ENCODE measurements around the gene MPG.

The MPG gene

GRCh38 chr16:133716-134115 is 55.7 kb downstream of the MPG start:
- Histone ChIP-seq H3K4me2 (ENCODE audit: low read length) (no peak overlapping the region), H3K9me2 (replicated peaks; ENCODE audit: control insufficient read depth, low read length) (no peaks in the 10 kb centered on the region), H3K9me3 (ENCODE audit: control insufficient read depth, insufficient read depth, low read length) (no peaks in the 10 kb centered on the region), H3K79me2 (ENCODE audit: control insufficient read depth, low read length) (peaks cover 86% of the 10 kb centered on the region), H3K27me3 (ENCODE audit: control insufficient read depth, low read length) (no peaks in the 10 kb centered on the region), H3K36me3 (ENCODE audit: control insufficient read depth, low read length) (peaks cover 10% of the 10 kb centered on the region), H3K4me3 (ENCODE audit: low read length) (no peak overlapping the region), H3K27ac (ENCODE audit: low read depth, low read length) (no peak overlapping the region), H3K4me1 (ENCODE audit: control insufficient read depth, low read length) (peaks cover 11% of the 10 kb centered on the region), H4K20me1 (ENCODE audit: control insufficient read depth, insufficient read depth, low read depth, low read length) (no peaks in the 10 kb centered on the region), H3F3A (ENCODE audit: control insufficient read depth, insufficient read depth) (peaks cover under 1% of the 10 kb centered on the region; the same call in 1 of the 2 replicates)
- TF ChIP-seq, protein P1, sequence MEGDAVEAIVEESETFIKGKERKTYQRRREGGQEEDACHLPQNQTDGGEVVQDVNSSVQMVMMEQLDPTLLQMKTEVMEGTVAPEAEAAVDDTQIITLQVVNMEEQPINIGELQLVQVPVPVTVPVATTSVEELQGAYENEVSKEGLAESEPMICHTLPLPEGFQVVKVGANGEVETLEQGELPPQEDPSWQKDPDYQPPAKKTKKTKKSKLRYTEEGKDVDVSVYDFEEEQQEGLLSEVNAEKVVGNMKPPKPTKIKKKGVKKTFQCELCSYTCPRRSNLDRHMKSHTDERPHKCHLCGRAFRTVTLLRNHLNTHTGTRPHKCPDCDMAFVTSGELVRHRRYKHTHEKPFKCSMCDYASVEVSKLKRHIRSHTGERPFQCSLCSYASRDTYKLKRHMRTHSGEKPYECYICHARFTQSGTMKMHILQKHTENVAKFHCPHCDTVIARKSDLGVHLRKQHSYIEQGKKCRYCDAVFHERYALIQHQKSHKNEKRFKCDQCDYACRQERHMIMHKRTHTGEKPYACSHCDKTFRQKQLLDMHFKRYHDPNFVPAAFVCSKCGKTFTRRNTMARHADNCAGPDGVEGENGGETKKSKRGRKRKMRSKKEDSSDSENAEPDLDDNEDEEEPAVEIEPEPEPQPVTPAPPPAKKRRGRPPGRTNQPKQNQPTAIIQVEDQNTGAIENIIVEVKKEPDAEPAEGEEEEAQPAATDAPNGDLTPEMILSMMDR (IDR thresholded peaks at IDR 0.05; ENCODE audit: low read depth, low read length, poor library complexity, severe bottlenecking): no peak
- no peak for TF ChIP-seq EZH2phosphoT487 (IDR thresholded peaks at IDR 0.05; ENCODE audit: borderline replicate concordance, low read length)

Measured in DOHH2 (cell line).